Fibroblast of pulmonary artery (primary cell): ENCODE results near the gene CYBRD1.
"Not testable (repeated sequence)": the region's sequence is repeated elsewhere in the genome, so short reads cannot be mapped to it uniquely, and the experiment has no call there.

Source experiments
- DNase-seq: peaks from one replicate; pipeline ENCODE4 v3.0.0-alpha.2; 2010; ENCODE audit warnings: low read depth
- H3K4me3 ChIP-seq: replicated peaks from 2 replicates; pipeline ENCODE4 v1.5.1; 2011; ENCODE audit warnings: low read depth, mild to moderate bottlenecking, control low read depth, low read length, moderate library complexity
- CTCF ChIP-seq: IDR thresholded peaks from 2 replicates; pipeline ENCODE4 v1.5.1; 2011; ENCODE audit warnings: mild to moderate bottlenecking, control low read depth, low read length, inconsistent platforms; ENCODE audit errors: missing control alignments

CYBRD1 gene

GRCh38 chr2:171492664-171493063, 29.6 kb upstream of the CYBRD1 start:
- no peak for TF ChIP-seq CTCF
- DNase-seq, result no peak
- H3K4me3 ChIP-seq, result no peak overlapping the region

- H3K4me3 ChIP-seq, DNase-seq: not testable (repeated sequence)
Observed at GRCh38 chr2:171497664-171498063, 24.6 kb upstream of the CYBRD1 start.

- TF ChIP-seq CTCF, result no peak
- no peak overlapping the region for H3K4me3 ChIP-seq
- DNase-seq, result peak; percentile 22
Observed at GRCh38 chr2:171505374-171505773, 16.9 kb upstream of the CYBRD1 start.

GRCh38 chr2:171509945-171510731, 12.1 kb upstream of the CYBRD1 start:
- no peak overlapping the region for H3K4me3 ChIP-seq
- DNase-seq, result no peak
- no peak for TF ChIP-seq CTCF

- no peak overlapping the region for H3K4me3 ChIP-seq
- no peak for TF ChIP-seq CTCF
- DNase-seq, result no peak
Observed at GRCh38 chr2:171512014-171512413, 10.3 kb upstream of the CYBRD1 start.

GRCh38 chr2:171512683-171513195, 9.5 kb upstream of the CYBRD1 start:
- TF ChIP-seq CTCF, result no peak
- H3K4me3 ChIP-seq, result no peak overlapping the region
- no peak for DNase-seq

GRCh38 chr2:171513719-171514160, 8.5 kb upstream of the CYBRD1 start:
- TF ChIP-seq CTCF, result no peak
- no peak overlapping the region for H3K4me3 ChIP-seq
- DNase-seq, result no peak
